Measurements from ENCODE around the gene ODF2.
"Not testable (repeated sequence)": the region's sequence is repeated elsewhere in the genome, so short reads cannot be mapped to it uniquely, and the experiment has no call there.

The ODF2 gene

DNA sequence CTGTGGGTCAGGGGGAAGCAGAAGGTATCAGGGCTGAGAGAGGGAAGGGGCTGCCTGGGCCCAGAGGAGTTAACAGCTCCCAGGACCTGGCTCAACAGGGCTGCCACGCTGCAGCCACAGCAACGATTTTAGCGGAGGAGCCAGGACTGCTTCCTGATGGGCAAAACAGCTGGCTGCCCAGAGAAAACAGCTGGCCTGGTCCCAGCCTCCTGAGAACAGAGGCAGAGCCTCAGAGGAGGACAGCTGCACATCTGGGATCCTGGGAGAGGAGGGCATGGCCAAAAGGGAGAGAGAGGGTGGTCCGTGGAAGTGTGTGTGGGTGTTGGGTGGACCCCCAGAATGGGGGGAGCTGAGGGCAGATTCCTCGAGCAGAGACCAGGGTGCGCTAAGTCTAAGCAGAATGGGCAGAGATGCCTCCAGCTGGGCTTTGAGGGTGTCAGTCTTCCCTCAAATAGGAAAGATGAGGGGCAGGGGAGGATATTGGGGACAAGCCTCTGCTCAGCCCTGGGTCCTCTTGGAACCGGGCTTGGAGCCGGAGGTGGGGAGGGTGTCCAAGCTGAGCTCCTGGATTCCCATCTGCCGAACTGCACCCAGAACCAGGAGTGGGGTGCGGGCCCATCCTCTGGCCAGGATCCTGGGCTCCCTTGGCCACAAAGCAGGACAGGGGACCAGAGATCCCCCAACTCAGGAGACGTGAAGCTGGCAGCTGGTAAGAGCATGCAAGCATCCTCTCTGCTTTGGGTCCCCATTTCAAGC is 44.3 kb upstream of the ODF2 start:
- no peak overlapping the region for H3K4me3 ChIP-seq (ENCODE audit: low read depth, low read length)
- TF ChIP-seq, protein P1, sequence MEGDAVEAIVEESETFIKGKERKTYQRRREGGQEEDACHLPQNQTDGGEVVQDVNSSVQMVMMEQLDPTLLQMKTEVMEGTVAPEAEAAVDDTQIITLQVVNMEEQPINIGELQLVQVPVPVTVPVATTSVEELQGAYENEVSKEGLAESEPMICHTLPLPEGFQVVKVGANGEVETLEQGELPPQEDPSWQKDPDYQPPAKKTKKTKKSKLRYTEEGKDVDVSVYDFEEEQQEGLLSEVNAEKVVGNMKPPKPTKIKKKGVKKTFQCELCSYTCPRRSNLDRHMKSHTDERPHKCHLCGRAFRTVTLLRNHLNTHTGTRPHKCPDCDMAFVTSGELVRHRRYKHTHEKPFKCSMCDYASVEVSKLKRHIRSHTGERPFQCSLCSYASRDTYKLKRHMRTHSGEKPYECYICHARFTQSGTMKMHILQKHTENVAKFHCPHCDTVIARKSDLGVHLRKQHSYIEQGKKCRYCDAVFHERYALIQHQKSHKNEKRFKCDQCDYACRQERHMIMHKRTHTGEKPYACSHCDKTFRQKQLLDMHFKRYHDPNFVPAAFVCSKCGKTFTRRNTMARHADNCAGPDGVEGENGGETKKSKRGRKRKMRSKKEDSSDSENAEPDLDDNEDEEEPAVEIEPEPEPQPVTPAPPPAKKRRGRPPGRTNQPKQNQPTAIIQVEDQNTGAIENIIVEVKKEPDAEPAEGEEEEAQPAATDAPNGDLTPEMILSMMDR (IDR thresholded peaks at IDR 0.05; ENCODE audit: insufficient read depth, low read length, missing control alignments): no peak
- ChIA-PET POLR2A (interaction anchor here (0.5 to 2.0 kb wide), 3 partner anchors 9 to 117 kb away, joined by 3 to 8 read pairs (median 3); partner anchors contain the start of gene CERCAM), CTCF (interaction anchor here (0.6 to 7.5 kb wide), 19 partner anchors 8 to 309 kb away, joined by 3 to 80 read pairs (median 4); partner anchors contain the start of genes CERCAM and URM1)
- DNase-seq (ENCODE audit: low read depth, low spot score): no peak

DNA sequence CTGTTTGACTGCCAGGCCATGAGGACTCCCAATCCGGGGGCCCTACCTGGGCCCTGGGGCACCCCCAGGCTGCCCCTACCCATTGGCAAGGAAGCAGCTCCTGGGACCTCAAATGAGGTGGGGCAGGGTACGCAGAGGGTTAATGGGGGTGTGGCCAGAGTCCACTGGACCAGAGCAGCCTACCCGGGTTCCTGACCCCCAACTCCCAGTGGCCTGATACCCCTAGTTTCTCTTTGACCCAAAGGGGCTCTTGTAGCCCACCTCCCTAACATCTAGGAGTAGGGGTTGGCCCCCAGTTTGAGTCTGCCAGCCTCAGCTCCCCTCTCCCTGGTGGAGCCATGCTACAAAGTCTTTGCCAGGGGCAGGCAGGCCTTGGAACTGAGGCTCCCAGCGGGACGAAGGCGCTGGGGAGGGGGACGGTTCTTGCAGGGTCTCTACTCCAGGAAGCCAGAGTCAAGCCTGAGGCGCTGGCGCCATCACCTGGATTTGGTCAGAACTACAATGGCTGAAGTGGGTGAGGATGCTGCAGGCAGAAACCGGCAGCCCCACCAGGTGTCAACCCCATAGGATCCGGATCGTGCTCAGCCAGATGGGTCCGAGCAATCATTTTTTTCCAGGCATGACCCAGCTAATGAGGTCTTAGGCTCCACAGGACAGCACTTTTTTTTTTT is 43.6 kb upstream of the ODF2 start:
- no peak for DNase-seq (ENCODE audit: low read depth, low spot score)
- ChIA-PET POLR2A (interaction anchor here (0.5 kb wide), 1 partner anchor 118 kb away, joined by 3 read pairs; no protein-coding TSS in a partner anchor), CTCF (interaction anchor here (0.6 to 7.5 kb wide), 20 partner anchors 8 to 309 kb away, joined by 3 to 80 read pairs (median 4); partner anchors contain the start of genes CERCAM and URM1)
- TF ChIP-seq, protein P1 (IDR thresholded peaks at IDR 0.05; ENCODE audit: insufficient read depth, low read length, missing control alignments): peak; percentile 63
- H3K4me3 ChIP-seq (ENCODE audit: low read depth, low read length): no peak overlapping the region

DNA sequence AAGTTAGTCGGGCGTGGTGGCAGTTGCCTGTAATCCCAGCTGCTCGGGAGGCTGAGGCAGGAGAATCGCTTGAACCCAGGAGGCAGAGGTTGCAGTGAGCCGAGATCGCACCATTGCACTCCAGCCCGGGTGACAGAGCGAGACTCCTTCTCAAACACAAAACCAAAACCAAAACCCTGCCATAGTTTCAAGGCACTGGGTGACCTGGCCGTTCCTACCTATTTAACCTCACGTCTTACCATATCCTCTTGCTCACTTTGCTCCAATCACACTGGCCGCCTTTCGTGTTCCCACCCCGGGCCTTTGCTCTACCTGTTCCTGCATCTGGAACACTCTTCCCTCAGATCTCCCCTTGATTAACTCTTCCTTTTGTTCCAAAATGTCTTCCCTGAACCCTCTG is 42.1 kb upstream of the ODF2 start:
- POLR2A ChIA-PET: not testable (repeated sequence)

DNA sequence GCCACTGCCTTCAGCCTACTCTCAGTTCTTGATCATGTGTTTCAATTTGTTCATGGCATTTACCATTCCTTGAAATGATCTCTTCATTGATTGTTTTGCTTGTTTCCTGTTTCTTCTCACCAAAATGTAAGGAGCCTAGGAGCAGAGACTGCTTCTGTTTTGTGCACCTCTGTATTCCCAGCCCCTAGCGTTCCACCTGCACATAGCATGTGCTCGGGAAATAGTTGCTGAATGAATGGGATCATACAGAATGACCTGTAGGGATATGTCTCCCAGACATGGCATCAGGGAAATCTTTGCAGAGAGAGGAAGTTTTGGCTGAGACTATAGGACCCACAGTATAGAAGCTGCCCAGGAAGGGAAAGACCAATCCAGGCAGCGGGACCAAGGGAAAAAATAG is 41.3 kb upstream of the ODF2 start:
- TF ChIP-seq, protein P1 (IDR thresholded peaks at IDR 0.05; ENCODE audit: insufficient read depth, low read length, missing control alignments): no peak
- CTCF ChIA-PET: interaction anchor here (0.7 to 0.9 kb wide), 2 partner anchors 20 to 52 kb away, joined by 3 read pairs; no protein-coding TSS in a partner anchor

More for the DNA sequence above, 42.1 kb upstream of the ODF2 start:
- H3K4me3 ChIP-seq (ENCODE audit: low read depth, low read length); DNase-seq (ENCODE audit: low read depth, low spot score); CTCF ChIA-PET: not testable (repeated sequence)

DNA sequence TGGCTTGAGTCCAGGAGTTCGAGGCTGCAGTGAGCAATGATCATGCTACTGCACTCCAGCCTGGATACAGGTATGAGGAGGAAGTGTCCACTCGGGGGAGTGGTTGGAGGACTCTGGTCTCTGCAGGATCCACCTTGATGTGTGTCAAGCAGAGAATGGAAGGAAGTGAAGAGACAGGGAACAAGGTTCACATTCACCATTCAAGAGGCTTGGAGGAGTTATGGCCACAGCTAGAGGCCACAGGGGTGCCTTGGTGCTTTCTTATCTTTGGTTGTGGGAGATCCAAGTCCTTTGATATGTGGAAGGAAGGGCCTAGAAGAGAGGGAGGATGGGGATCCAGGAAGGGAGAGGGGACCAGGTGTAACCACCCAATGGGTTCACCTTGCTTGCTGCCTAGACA is 40.5 kb upstream of the ODF2 start:
- TF ChIP-seq, protein P1 (IDR thresholded peaks at IDR 0.05; ENCODE audit: insufficient read depth, low read length, missing control alignments): no peak
- no peak for DNase-seq (ENCODE audit: low read depth, low spot score)
- H3K4me3 ChIP-seq (ENCODE audit: low read depth, low read length): no peak overlapping the region
- POLR2A ChIA-PET: no interaction called here
- CTCF ChIA-PET: interaction anchor here (0.9 kb wide), 1 partner anchor 20 kb away, joined by 3 read pairs; no protein-coding TSS in a partner anchor

More for the DNA sequence above, 41.3 kb upstream of the ODF2 start:
- H3K4me3 ChIP-seq (ENCODE audit: low read depth, low read length): no peak overlapping the region
- no peak for DNase-seq (ENCODE audit: low read depth, low spot score)
- POLR2A ChIA-PET: no interaction called here

DNA sequence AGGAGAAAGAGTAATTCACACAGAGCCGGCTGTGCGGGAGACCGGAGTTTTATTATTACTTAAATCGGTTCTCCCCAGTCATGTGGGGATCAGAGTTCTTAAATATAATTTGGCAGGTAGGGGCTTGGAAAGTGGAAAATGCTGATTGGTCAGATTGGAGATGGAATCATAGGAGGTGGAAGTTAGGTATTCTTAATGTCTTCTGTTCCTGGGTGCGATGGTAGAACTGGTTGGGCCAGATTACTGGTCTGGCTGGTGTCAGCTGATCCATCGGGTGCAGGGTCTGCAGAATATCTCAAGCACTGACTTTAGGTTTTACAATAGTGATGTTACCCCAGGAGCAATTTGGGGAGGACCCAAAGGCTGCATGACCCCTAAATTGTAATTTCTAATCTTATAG is 39.8 kb upstream of the ODF2 start:
- ChIA-PET CTCF (no interaction called here), POLR2A (no interaction called here)
- DNase-seq (ENCODE audit: low read depth, low spot score): no peak
- TF ChIP-seq, protein P1 (IDR thresholded peaks at IDR 0.05; ENCODE audit: insufficient read depth, low read length, missing control alignments): no peak
- no peak overlapping the region for H3K4me3 ChIP-seq (ENCODE audit: low read depth, low read length)

All from AG04449 (cell line).